OCI-LY7 (cell line): Measurements from ENCODE around the gene SLC5A12. TPM values are rescaled to one million over a fixed set of nuclear protein-coding genes. Genes with fewer than 3 reads are reported as not detected.

Source experiments
- Bru-seq: library from RNA; stranded (reverse); fragments of 400-500 nt; gene quantifications from one replicate; lab custom pipeline; 2021; lab: Mats Ljungman, UMichigan
- BruChase-seq, 2 experiments: library from RNA; stranded (reverse); fragments of 400-500 nt; gene quantifications; one replicate each; lab custom pipeline; 2021; lab: Mats Ljungman, UMichigan
- BruUV-seq: library from RNA; stranded (reverse); fragments of 400-500 nt; replicated peaks from 2 replicates; lab custom pipeline; 2021; lab: Mats Ljungman, UMichigan
- CTCF ChIA-PET: fragments of 300-600 bp; sonication (Branson Sonifier 250); formaldehyde crosslinking; loops from one replicate; lab custom pipeline; 2022; ENCODE audit warnings: antibody characterized with exemption; ENCODE audit not compliant: unreplicated experiment; lab: Charles Lee
- POLR2A ChIA-PET: fragments of 300-600 bp; sonication (Branson Sonifier 250); formaldehyde crosslinking; loops from one replicate; lab custom pipeline; 2022; ENCODE audit warnings: antibody characterized with exemption; lab: Charles Lee
- DNase-seq: peaks from one replicate; pipeline ENCODE4 v3.0.0-alpha.2; 2015; ENCODE audit warnings: low spot score
- H2AFZ ChIP-seq: fragments of 200-600 bp; sonication (generic), shearing (Covaris generic); 2 replicates; pipeline ENCODE4 v1.6.1; 2014; ENCODE audit warnings: mild to moderate bottlenecking, antibody characterized with exemption, low read length, moderate library complexity
- H3K27ac ChIP-seq: fragments of 200-600 bp; sonication (generic); 2 replicates; pipeline ENCODE4 v1.5.1; 2014; ENCODE audit warnings: mixed run types, low read depth, mild to moderate bottlenecking, moderate library complexity, low read length, inconsistent platforms; ENCODE audit not compliant: poor library complexity, severe bottlenecking
- H3K36me3 ChIP-seq: fragments of 200-600 bp; sonication (generic); 2 replicates; pipeline ENCODE4 v1.6.1; 2014; ENCODE audit warnings: mild to moderate bottlenecking, antibody characterized with exemption, low read length, moderate library complexity, mixed read lengths; ENCODE audit not compliant: insufficient read depth
- H3K4me1 ChIP-seq: fragments of 200-600 bp; sonication (generic); 2 replicates; pipeline ENCODE4 v1.5.1; 2014; ENCODE audit warnings: mild to moderate bottlenecking, low read length; ENCODE audit not compliant: insufficient read depth, poor library complexity, severe bottlenecking
- H3K4me2 ChIP-seq: fragments of 200-600 bp; sonication (generic); 2 replicates; pipeline ENCODE4 v1.6.1; 2014; ENCODE audit warnings: mild to moderate bottlenecking, low read length
- H3K4me3 ChIP-seq: fragments of 200-600 bp; sonication (generic); 2 replicates; pipeline ENCODE4 v1.5.1; 2014; ENCODE audit warnings: mild to moderate bottlenecking, low read depth, low read length; ENCODE audit not compliant: poor library complexity, severe bottlenecking
- H3K79me2 ChIP-seq: fragments of 200-600 bp; sonication (generic); 2 replicates; pipeline ENCODE4 v1.6.1; 2016; ENCODE audit warnings: low read depth, mild to moderate bottlenecking, low read length, moderate library complexity, mixed read lengths; ENCODE audit not compliant: insufficient read depth
- H3K9me2 ChIP-seq: fragments of 200-600 bp; sonication (generic); 2 replicates; pipeline ENCODE4 v1.6.1; 2016; ENCODE audit warnings: mild to moderate bottlenecking, low read length, mixed read lengths; ENCODE audit not compliant: insufficient read depth
- H3K9me3 ChIP-seq: fragments of 200-600 bp; sonication (generic); 2 replicates; pipeline ENCODE4 v1.6.1; 2014; ENCODE audit warnings: mild to moderate bottlenecking, mixed run types, low read length, mixed read lengths
- H4K20me1 ChIP-seq: fragments of 200-600 bp; sonication (generic); 2 replicates; pipeline ENCODE4 v1.6.1; 2014; ENCODE audit warnings: mild to moderate bottlenecking, antibody characterized with exemption, low read length, moderate library complexity, mixed read lengths; ENCODE audit not compliant: insufficient read depth
- EZH2phosphoT487 ChIP-seq: fragments of 200-600 bp; sonication (generic); IDR thresholded peaks from 2 replicates; pipeline ENCODE4 v1.6.1; 2018; ENCODE audit warnings: low read depth, borderline replicate concordance, mild to moderate bottlenecking, mixed run types, antibody characterized with exemption, low read length, moderate library complexity, mixed read lengths
- intact Hi-C: fragments of 100-400 bp; cut with micrococcal nuclease; formaldehyde crosslinking; loops from one replicate; pipeline ENCODE4 v1.10.0; 2022; ENCODE audit not compliant: unreplicated experiment
- long read RNA-seq: library from polyadenylated mRNA; stranded (forward); transcript quantifications from one replicate; pipeline ENCODE4 v2.0.0, GENCODE V29; 2022
- total RNA-seq, 2 experiments: library from RNA; depleted of rRNA in 1 of 2; stranded (reverse); fragments of >200 nt in 1 of 2; shearing (Covaris generic) in 1 of 2; gene quantifications; 2 replicates each; pipeline ENCODE4 v1.2.3, GENCODE V29; 2014 to 2022
- TF ChIP-seq, protein P1 (sequence below): fragments of 200-600 bp; sonication (generic); conservative IDR thresholded peaks from 2 replicates; pipeline ENCODE4 v1.5.1; 2014; ENCODE audit warnings: mild to moderate bottlenecking, antibody characterized with exemption, low read length, moderate library complexity, mixed read lengths

The SLC5A12 gene, protein sequence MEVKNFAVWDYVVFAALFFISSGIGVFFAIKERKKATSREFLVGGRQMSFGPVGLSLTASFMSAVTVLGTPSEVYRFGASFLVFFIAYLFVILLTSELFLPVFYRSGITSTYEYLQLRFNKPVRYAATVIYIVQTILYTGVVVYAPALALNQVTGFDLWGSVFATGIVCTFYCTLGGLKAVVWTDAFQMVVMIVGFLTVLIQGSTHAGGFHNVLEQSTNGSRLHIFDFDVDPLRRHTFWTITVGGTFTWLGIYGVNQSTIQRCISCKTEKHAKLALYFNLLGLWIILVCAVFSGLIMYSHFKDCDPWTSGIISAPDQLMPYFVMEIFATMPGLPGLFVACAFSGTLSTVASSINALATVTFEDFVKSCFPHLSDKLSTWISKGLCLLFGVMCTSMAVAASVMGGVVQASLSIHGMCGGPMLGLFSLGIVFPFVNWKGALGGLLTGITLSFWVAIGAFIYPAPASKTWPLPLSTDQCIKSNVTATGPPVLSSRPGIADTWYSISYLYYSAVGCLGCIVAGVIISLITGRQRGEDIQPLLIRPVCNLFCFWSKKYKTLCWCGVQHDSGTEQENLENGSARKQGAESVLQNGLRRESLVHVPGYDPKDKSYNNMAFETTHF
- not detected in 2 replicates for total RNA-seq (2014; rRNA removed; shearing (Covaris generic))
- total RNA-seq (2022) = not detected in 2 replicates
- not detected for Bru-seq, nascent RNA
- not detected for BruChase-seq, experiment 1, labeled RNA remaining after a 6-hour chase
- not detected for BruChase-seq, experiment 2, labeled RNA remaining after a 2-hour chase
- long read RNA-seq = 0 reads

DNA sequence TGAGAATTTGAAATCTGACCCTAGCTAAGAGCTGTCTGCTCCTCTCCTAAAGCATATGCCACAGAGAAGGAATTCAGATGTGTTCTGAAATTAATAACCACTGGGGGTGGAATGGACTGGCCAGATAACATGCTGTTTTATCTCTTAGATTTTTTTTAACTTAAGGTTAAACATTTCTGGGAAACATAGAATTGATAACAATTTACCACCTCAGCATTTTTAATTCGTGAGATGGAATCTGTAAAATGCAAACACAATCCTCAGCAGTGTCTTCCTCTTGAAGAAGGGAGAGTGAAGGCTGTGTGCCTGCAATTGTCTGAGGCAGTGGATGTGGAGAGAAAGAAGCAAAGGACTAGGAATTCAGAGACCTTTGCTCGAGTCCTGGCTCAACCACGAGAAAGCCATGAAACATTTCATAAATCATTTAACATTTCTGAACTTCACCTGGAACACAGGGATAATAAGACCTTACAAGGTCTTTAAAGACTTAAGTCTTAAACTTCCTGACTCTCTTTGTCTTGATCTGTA is at the start of gene SLC5A12:
Gene SLC5A12 (minus strand): TSS at position 113 of the 528 bp plus-strand sequence. CDS start 346 bp downstream, outside the sequence.
- no peaks in the 10 kb centered on the region for H4K20me1 ChIP-seq
- BruUV-seq = no TSS peak
- H3K9me2 ChIP-seq = no peaks in the 10 kb centered on the region
- no peaks in the 10 kb centered on the region for H3K36me3 ChIP-seq
- CTCF ChIA-PET = no interaction called here
- no peaks in the 10 kb centered on the region for H3K9me3 ChIP-seq
- H3K4me2 ChIP-seq = no peak within 1 kb of the TSS
- no peak within 1 kb of the TSS for H3K4me3 ChIP-seq
- H3K27ac ChIP-seq = no peak within 1 kb of the TSS
- intact Hi-C loops = no loop called here
- TF ChIP-seq, protein P1, sequence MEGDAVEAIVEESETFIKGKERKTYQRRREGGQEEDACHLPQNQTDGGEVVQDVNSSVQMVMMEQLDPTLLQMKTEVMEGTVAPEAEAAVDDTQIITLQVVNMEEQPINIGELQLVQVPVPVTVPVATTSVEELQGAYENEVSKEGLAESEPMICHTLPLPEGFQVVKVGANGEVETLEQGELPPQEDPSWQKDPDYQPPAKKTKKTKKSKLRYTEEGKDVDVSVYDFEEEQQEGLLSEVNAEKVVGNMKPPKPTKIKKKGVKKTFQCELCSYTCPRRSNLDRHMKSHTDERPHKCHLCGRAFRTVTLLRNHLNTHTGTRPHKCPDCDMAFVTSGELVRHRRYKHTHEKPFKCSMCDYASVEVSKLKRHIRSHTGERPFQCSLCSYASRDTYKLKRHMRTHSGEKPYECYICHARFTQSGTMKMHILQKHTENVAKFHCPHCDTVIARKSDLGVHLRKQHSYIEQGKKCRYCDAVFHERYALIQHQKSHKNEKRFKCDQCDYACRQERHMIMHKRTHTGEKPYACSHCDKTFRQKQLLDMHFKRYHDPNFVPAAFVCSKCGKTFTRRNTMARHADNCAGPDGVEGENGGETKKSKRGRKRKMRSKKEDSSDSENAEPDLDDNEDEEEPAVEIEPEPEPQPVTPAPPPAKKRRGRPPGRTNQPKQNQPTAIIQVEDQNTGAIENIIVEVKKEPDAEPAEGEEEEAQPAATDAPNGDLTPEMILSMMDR = no peak
- TF ChIP-seq EZH2phosphoT487 = no peak
- DNase-seq = no peak
- no peaks in the 10 kb centered on the region for H3K4me1 ChIP-seq
- H3K79me2 ChIP-seq = no peaks in the 10 kb centered on the region
- no peak within 1 kb of the TSS for H2AFZ ChIP-seq
- POLR2A ChIA-PET = no interaction called here

DNA sequence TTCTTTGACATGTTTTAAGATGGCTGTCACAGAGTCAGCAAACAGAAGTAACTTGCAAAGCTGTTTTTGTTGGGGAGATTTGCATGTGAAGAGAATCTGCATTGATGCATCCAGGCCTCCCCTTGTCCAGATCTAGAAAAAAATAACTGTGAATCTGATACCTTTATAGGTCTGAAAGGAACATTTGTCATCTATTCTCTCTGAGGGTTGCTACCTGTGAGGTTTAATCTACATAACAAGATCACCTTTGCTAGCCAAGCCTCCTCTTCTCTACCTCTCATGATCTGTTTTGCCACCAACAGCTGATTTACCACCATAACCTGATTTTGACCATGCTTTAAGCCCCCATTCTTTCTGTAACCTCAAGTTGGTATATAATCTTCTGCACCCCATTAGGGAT is 47.2 kb upstream of the SLC5A12 start:
- H3K27ac ChIP-seq = no peak overlapping the region
- H3K36me3 ChIP-seq = no peaks in the 10 kb centered on the region
- no peak for DNase-seq
- H3K79me2 ChIP-seq = no peaks in the 10 kb centered on the region
- H2AFZ ChIP-seq = no peak overlapping the region
- H3K9me3 ChIP-seq = no peaks in the 10 kb centered on the region
- no TSS peak for BruUV-seq
- ChIA-PET CTCF (no interaction called here), POLR2A (no interaction called here)
- no peak for TF ChIP-seq EZH2phosphoT487
- TF ChIP-seq, protein P1 = no peak
- intact Hi-C loops = no loop called here
- no peaks in the 10 kb centered on the region for H3K9me2 ChIP-seq
- H3K4me3 ChIP-seq = no peak overlapping the region
- no peaks in the 10 kb centered on the region for H4K20me1 ChIP-seq
- no peaks in the 10 kb centered on the region for H3K4me1 ChIP-seq
- H3K4me2 ChIP-seq = no peak overlapping the region
